Sigmoid colon (tissue), 7 donors: ENCODE data around the gene LIG3. TPM values are rescaled to one million over a fixed set of nuclear protein-coding genes. Genes with fewer than 3 reads are reported as not detected.

Experiments used
- DNase-seq: peaks from one replicate; pipeline ENCODE4 v3.0.0-alpha.2; 2019
- H3K27ac ChIP-seq, 4 donors: fragments of 200-600 bp; sonication (generic); one replicate each; pipeline ENCODE4 v1.5.1; 2016 to 2019; ENCODE audit warnings: mild to moderate bottlenecking in 1 of 4
- H3K27me3 ChIP-seq, 3 donors: fragments of 200-600 bp; sonication (generic); one replicate each; pipeline ENCODE4 v1.5.1; 2019; ENCODE audit warnings: mild to moderate bottlenecking in 1 of 3
- H3K36me3 ChIP-seq, 4 donors: fragments of 200-600 bp; sonication (generic); one replicate each; pipeline ENCODE4 v1.5.1; 2016 to 2019
- H3K4me1 ChIP-seq, 4 donors: fragments of 200-600 bp; sonication (generic); one replicate each; pipeline ENCODE4 v1.5.1; 2017 to 2019
- H3K4me3 ChIP-seq, 4 donors: fragments of 200-600 bp; sonication (generic); one replicate each; pipeline ENCODE4 v1.5.1; 2017 to 2019; ENCODE audit warnings: mild to moderate bottlenecking in 2 of 4, moderate library complexity in 1 of 4
- H3K9me3 ChIP-seq, 4 donors: fragments of 200-600 bp in 3 of 4; sonication (generic) in 3 of 4; one replicate each; pipeline versions ENCODE4 v1.5.1 to v1.6.1; 2013 to 2019
- EP300 ChIP-seq, 4 donors: sonication (generic); formaldehyde crosslinking; IDR thresholded peaks; one replicate each; pipeline ENCODE4 v1.6.1; 2017; ENCODE audit warnings: antibody characterized with exemption in 4 of 4
- POLR2A ChIP-seq, 2 donors: fragments of 450-650 bp; IDR thresholded peaks; one replicate each; pipeline ENCODE4 v1.6.1; 2016; ENCODE audit warnings: antibody characterized with exemption in 2 of 2, mild to moderate bottlenecking in 2 of 2, moderate library complexity in 2 of 2
- POLR2AphosphoS5 ChIP-seq, 4 donors: sonication (generic); formaldehyde crosslinking; IDR thresholded peaks; one replicate each; pipeline ENCODE4 v1.6.1; 2017; ENCODE audit warnings: antibody characterized with exemption in 4 of 4
- WGBS, 2 donors: extraction: QIAGEN DNeasy Blood & Tissue Kit; methylation state at CpG; one replicate each; pipeline ENCODE4 v1.1.7; 2013; 5-methylcytosine and 5-hydroxymethylcytosine counted together
- intact Hi-C: fragments of 100-400 bp; cut with DNase I; formaldehyde crosslinking; loops from one replicate; pipeline ENCODE4 v1.15.1; 2023
- polyA plus RNA-seq, 3 donors: library from polyadenylated mRNA; stranded (reverse); fragments of 200-250 nt; gene quantifications; one replicate each; pipeline ENCODE4 v1.2.3, GENCODE V29; 2013
- total RNA-seq, 4 donors: library from RNA; depleted of rRNA; stranded (reverse); fragments of >200 nt; gene quantifications; one replicate each; pipeline ENCODE4 v1.1.0, GENCODE V29; 2016
- TF ChIP-seq, protein P1 (sequence below), 4 experiments: fragments of 450-650 bp in 3 of 4; fragments of 200-600 bp in 1 of 4; IDR thresholded peaks; one replicate each; pipeline ENCODE4 v1.5.1; 2016 to 2019; ENCODE audit warnings: antibody characterized with exemption in 4 of 4, mild to moderate bottlenecking in 3 of 4, moderate library complexity in 2 of 4
- donor health status: healthy with polysubstance abuse.
- donor health status: Bipolar disorder and iron deficiency.
- donor health status: healthy.

LIG3 gene
- total and polyA plus RNA-seq, 7 donors, result 3.5 to 29.7 (median 19.4) TPM

DNA sequence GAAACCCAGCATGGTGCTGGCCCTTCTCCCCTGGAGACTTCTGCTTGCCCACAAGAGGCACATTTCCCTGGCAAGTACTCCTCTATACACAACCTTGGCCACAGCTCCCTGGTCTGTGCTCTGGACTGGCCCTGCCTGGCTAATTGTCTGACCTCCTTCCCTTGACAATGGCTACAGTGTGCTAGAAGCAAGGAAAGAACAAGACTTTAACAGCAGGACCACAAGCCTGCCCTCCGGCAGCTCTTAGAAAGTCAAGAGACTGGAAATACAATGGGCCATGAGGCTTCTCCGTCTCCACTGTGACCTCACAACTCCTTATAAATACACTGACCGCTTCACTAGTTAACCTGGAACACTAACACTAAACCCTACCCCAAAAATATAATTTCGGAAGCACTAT is 36.7 kb downstream of the LIG3 start:
- no peak for DNase-seq
- TF ChIP-seq POLR2AphosphoS5 (IDR thresholded peaks at IDR 0.05), result no peak
- TF ChIP-seq POLR2A (IDR thresholded peaks at IDR 0.05), result no peak
- no peak for TF ChIP-seq EP300 (IDR thresholded peaks at IDR 0.05)
- TF ChIP-seq, protein P1, sequence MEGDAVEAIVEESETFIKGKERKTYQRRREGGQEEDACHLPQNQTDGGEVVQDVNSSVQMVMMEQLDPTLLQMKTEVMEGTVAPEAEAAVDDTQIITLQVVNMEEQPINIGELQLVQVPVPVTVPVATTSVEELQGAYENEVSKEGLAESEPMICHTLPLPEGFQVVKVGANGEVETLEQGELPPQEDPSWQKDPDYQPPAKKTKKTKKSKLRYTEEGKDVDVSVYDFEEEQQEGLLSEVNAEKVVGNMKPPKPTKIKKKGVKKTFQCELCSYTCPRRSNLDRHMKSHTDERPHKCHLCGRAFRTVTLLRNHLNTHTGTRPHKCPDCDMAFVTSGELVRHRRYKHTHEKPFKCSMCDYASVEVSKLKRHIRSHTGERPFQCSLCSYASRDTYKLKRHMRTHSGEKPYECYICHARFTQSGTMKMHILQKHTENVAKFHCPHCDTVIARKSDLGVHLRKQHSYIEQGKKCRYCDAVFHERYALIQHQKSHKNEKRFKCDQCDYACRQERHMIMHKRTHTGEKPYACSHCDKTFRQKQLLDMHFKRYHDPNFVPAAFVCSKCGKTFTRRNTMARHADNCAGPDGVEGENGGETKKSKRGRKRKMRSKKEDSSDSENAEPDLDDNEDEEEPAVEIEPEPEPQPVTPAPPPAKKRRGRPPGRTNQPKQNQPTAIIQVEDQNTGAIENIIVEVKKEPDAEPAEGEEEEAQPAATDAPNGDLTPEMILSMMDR (IDR thresholded peaks at IDR 0.05), result no peak
- Histone ChIP-seq H3K4me3 (no peak overlapping the region), H3K4me1 (peaks cover 0 to 27% (median 19%) of the 10 kb centered on the region in 4 donors), H3K36me3 (peaks cover 5 to 65% (median 25%) of the 10 kb centered on the region in 4 donors), H3K9me3 (no peaks in the 10 kb centered on the region), H3K27ac (no peak overlapping the region), H3K27me3 (no peaks in the 10 kb centered on the region)
- intact Hi-C loops, result no loop called here
- WGBS, 2 donors, result 95 to 96% methylated on average over 4 of the region's 4 CpGs

GRCh38 chr17:35018814-35019213 is 38.5 kb downstream of the LIG3 start:
- Histone ChIP-seq H3K27me3 (no peaks in the 10 kb centered on the region), H3K9me3 (no peaks in the 10 kb centered on the region), H3K4me1 (peaks cover 0 to 45% (median 36%) of the 10 kb centered on the region in 4 donors), H3K36me3 (peaks cover 3 to 47% (median 23%) of the 10 kb centered on the region in 4 donors), H3K27ac (peak overlapping the region in 2 of 4 donors; percentile 76 to 79), H3K4me3 (no peak overlapping the region)
- intact Hi-C loops, result no loop called here
- TF ChIP-seq, protein P1 (IDR thresholded peaks at IDR 0.05), result no peak
- TF ChIP-seq POLR2A (IDR thresholded peaks at IDR 0.05) (no peak), EP300 (IDR thresholded peaks at IDR 0.05) (no peak), POLR2AphosphoS5 (IDR thresholded peaks at IDR 0.05) (no peak)
- no peak for DNase-seq
- WGBS, 2 donors, result 21 to 76% methylated on average over 2 of the region's 2 CpGs

DNA sequence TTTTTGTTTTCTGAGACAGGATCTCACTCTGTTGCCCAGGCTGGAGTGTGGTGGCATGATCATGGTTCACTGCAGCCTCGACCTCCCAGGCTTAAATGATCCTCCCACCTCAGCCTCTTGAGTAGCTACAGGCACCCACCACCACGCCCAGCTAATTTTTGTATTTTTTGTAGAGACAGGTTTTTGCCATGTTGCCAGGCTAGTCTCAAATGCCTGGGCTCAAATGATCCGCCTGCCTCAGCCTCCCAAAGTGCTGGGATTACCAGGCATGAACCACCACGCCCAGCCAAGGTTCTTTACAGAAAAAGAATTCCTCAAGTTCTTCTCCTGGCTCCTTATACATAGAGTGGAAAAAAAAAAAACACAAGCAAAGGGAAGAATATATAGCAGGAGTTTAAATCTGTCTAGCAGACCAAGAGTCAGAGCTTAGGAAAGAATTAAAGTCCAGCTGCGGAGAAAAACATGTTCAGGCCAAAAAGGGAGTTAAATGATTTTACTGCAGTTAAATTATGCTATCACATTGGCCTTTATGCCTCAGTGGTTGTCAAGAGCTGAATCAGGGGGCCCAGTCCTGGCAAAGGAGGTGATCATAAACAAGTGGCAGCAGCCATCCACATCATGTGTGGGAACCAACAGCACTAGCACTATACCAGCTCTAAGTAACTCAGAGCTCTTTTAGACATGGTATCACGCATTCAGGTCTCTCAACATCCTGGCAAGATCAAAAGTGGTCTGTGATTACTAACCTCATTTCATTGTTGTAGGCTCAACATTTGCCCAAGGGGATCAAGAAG is 39.3 kb downstream of the LIG3 start:
- no peak for DNase-seq
- H3K9me3 ChIP-seq, result no peaks in the 10 kb centered on the region
- H3K36me3 ChIP-seq, result peaks cover 0 to 39% (median 17%) of the 10 kb centered on the region in 4 donors
- WGBS, 2 donors, result 75 to 86% methylated on average over 6 of the region's 6 CpGs
- intact Hi-C loops, result no loop called here
- TF ChIP-seq EP300 (IDR thresholded peaks at IDR 0.05) (no peak), POLR2A (IDR thresholded peaks at IDR 0.05) (no peak), POLR2AphosphoS5 (IDR thresholded peaks at IDR 0.05) (no peak)
- TF ChIP-seq, protein P1 (IDR thresholded peaks at IDR 0.05), result no peak
- H3K4me3 ChIP-seq, result no peak overlapping the region
- H3K27me3 ChIP-seq, result no peaks in the 10 kb centered on the region
- peaks cover 0 to 48% (median 41%) of the 10 kb centered on the region in 4 donors for H3K4me1 ChIP-seq
- H3K27ac ChIP-seq, result peak overlapping the region in 3 of 4 donors; percentile 73 to 79 (median 76)

DNA sequence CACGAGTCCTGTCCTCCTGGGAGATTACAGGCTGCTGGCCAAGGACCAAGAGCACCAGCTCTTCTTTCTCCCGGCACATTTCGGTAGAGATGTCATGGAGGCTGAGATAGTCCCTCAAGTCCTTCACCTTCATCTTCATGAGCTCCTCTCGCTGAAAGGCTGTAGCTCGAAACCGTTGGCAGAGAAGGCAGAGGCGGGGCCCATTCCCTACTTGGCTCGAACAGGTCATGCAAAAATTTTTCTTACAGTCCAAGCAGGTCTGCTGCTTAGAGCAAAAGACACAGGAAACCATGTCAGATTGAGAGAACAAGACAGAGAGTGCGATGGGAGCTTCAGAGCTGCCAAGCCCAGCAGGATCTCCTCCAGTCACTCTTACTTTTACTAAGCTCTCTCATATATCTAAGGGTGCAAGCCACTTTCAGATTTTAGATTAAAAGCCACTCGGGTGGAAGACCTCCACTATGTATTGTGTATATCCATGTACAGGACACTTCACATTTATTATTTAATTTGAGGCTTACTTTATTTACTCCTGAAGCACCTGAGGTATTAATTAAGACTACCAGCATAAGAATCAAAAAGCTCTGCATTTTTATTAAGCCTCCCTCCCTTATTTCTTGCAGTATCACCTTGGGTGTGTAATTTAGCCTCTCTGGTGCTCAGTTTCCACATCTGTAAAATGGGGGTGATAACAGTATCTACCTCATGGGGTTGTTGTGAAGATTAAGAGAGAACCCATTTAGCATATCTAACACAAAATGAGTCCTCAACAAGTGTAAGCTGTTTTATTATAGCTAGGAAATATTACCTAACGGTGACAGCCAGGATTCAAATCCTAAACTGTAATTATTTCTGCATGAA is 41.4 kb downstream of the LIG3 start:
- Histone ChIP-seq H3K9me3 (no peaks in the 10 kb centered on the region), H3K4me3 (no peak overlapping the region), H3K4me1 (peaks cover 0 to 48% (median 42%) of the 10 kb centered on the region in 4 donors), H3K36me3 (peaks cover 5 to 27% (median 8%) of the 10 kb centered on the region in 4 donors), H3K27me3 (no peaks in the 10 kb centered on the region), H3K27ac (peak overlapping the region; percentile 65 to 79 (median 74))
- WGBS, 2 donors, result 90 to 92% methylated on average over 11 of the region's 11 CpGs
- intact Hi-C loops, result loop anchor here (1.0 to 2.0 kb wide), 3 partner anchors 18 to 67 kb away; partner anchors contain the start of gene RFFL
- TF ChIP-seq EP300 (IDR thresholded peaks at IDR 0.05) (no peak), POLR2A (IDR thresholded peaks at IDR 0.05) (no peak), POLR2AphosphoS5 (IDR thresholded peaks at IDR 0.05) (no peak)
- TF ChIP-seq, protein P1 (IDR thresholded peaks at IDR 0.05), result no peak
- DNase-seq, result no peak
